Measurements from ENCODE around the gene NDUFV1. TPM values are rescaled to one million over a fixed set of nuclear protein-coding genes. Genes with fewer than 3 reads are reported as not detected.

NDUFV1 gene
- total RNA-seq, 4 donors from 2014 or later: 148 to 403 (median 197) TPM

GRCh38 chr11:67644042-67644441 is 37.3 kb downstream of the NDUFV1 start:
- no peak for TF ChIP-seq CTCF (IDR thresholded peaks at IDR 0.05; ENCODE audit: low read depth)

- no peak for TF ChIP-seq CTCF (IDR thresholded peaks at IDR 0.05; ENCODE audit: low read depth)
These were observed 38.0 kb downstream of the NDUFV1 start for GRCh38 chr11:67644472-67645418.

- TF ChIP-seq CTCF (IDR thresholded peaks at IDR 0.05; ENCODE audit: low read depth): no peak
These were observed 39.1 kb downstream of the NDUFV1 start for GRCh38 chr11:67645521-67646461.

GRCh38 chr11:67646535-67647336 is 40.0 kb downstream of the NDUFV1 start:
- no peak for TF ChIP-seq CTCF (IDR thresholded peaks at IDR 0.05; ENCODE audit: low read depth)

- no peak for TF ChIP-seq CTCF (IDR thresholded peaks at IDR 0.05; ENCODE audit: low read depth)
These were observed 40.7 kb downstream of the NDUFV1 start for GRCh38 chr11:67647471-67647870.

GRCh38 chr11:67648140-67648795 is 41.5 kb downstream of the NDUFV1 start:
- TF ChIP-seq CTCF (IDR thresholded peaks at IDR 0.05; ENCODE audit: low read depth): no peak
